Esophagus (tissue), 2 donors: ENCODE results near the gene NARF. TPM values are rescaled to one million over a fixed set of nuclear protein-coding genes. Genes with fewer than 3 reads are reported as not detected.

ENCODE experiments used
- H3K27ac ChIP-seq, 2 donors: one replicate each; pipeline ENCODE4 v1.5.1; 2013; ENCODE audit warnings: low read depth in 2 of 2, mild to moderate bottlenecking in 2 of 2, inconsistent platforms in 1 of 2, low read length in 1 of 2, moderate library complexity in 1 of 2
- H3K27me3 ChIP-seq, 2 donors: one replicate each; pipeline ENCODE4 v1.6.1; 2013; ENCODE audit warnings: low read length in 2 of 2, control low read depth in 1 of 2, mild to moderate bottlenecking in 1 of 2; ENCODE audit not compliant: insufficient read depth in 2 of 2, control insufficient read depth in 1 of 2
- H3K36me3 ChIP-seq, 2 donors: one replicate each; pipeline ENCODE4 v1.6.1; 2013; ENCODE audit warnings: low read length in 1 of 2; ENCODE audit not compliant: control insufficient read depth in 2 of 2, insufficient read depth in 2 of 2
- H3K4me1 ChIP-seq, 2 donors: one replicate each; pipeline ENCODE4 v1.6.1; 2013; ENCODE audit warnings: low read length in 1 of 2; ENCODE audit not compliant: control insufficient read depth in 2 of 2, insufficient read depth in 2 of 2
- H3K4me3 ChIP-seq, 2 donors: one replicate each; pipeline ENCODE4 v1.5.1; 2013; ENCODE audit warnings: low read length in 2 of 2, mild to moderate bottlenecking in 2 of 2, low read depth in 1 of 2, moderate library complexity in 1 of 2
- H3K9me3 ChIP-seq, 2 donors: one replicate each; pipeline ENCODE4 v1.6.1; 2013; ENCODE audit warnings: mild to moderate bottlenecking in 2 of 2, low read depth in 1 of 2, low read length in 1 of 2, moderate library complexity in 1 of 2; ENCODE audit not compliant: control insufficient read depth in 2 of 2, insufficient read depth in 1 of 2
- WGBS, 2 donors: extraction: QIAGEN DNeasy Blood & Tissue Kit; methylation state at CpG; one replicate each; pipeline ENCODE4 v1.1.7; 2013; 5-methylcytosine and 5-hydroxymethylcytosine counted together
- polyA plus RNA-seq, 2 donors: library from polyadenylated mRNA; stranded (reverse); fragments of 200-250 nt; gene quantifications; one replicate each; pipeline ENCODE4 v1.2.3, GENCODE V29; 2013
- donor health status: healthy with polysubstance abuse.
- donor health status: Bipolar disorder and iron deficiency.

The NARF gene
- polyA plus RNA-seq, 2 donors, result 31.1 to 53.3 TPM

GRCh38 chr17:82439194-82439828 lies 19.2 kb upstream of the NARF start:
- Histone ChIP-seq H3K4me1 (peaks cover 5 to 13% of the 10 kb centered on the region in 2 donors), H3K4me3 (no peak overlapping the region), H3K9me3 (no peaks in the 10 kb centered on the region), H3K27ac (no peak overlapping the region), H3K27me3 (no peaks in the 10 kb centered on the region), H3K36me3 (peaks cover 0 to 30% of the 10 kb centered on the region in 2 donors)
- 85 to 88% methylated on average over 29 of the region's 29 CpGs for WGBS, 2 donors

- peaks cover 0 to 36% of the 10 kb centered on the region in 2 donors for H3K36me3 ChIP-seq
- no peaks in the 10 kb centered on the region for H3K9me3 ChIP-seq
- H3K27ac ChIP-seq, result no peak overlapping the region
- no peaks in the 10 kb centered on the region for H3K27me3 ChIP-seq
- no peak overlapping the region for H3K4me3 ChIP-seq
- peaks cover 6 to 15% of the 10 kb centered on the region in 2 donors for H3K4me1 ChIP-seq
- 94 to 95% methylated on average over 34 of the region's 34 CpGs for WGBS, 2 donors
These were observed 18.6 kb upstream of the NARF start for GRCh38 chr17:82439829-82440365.

GRCh38 chr17:82440469-82440981 lies 18.0 kb upstream of the NARF start:
- H3K27ac ChIP-seq, result no peak overlapping the region

GRCh38 chr17:82440991-82441627 lies 17.4 kb upstream of the NARF start:
- H3K4me3 ChIP-seq, result no peak overlapping the region
- no peaks in the 10 kb centered on the region for H3K9me3 ChIP-seq
- H3K36me3 ChIP-seq, result peaks cover 0 to 36% of the 10 kb centered on the region in 2 donors
- 71 to 75% methylated on average over 15 to 17 of the region's 17 CpGs for WGBS, 2 donors
- H3K4me1 ChIP-seq, result peaks cover 6 to 25% of the 10 kb centered on the region in 2 donors
- no peaks in the 10 kb centered on the region for H3K27me3 ChIP-seq
- no peak overlapping the region for H3K27ac ChIP-seq

More at GRCh38 chr17:82440469-82440981, 18.0 kb upstream of the NARF start:
- peaks cover 6 to 19% of the 10 kb centered on the region in 2 donors for H3K4me1 ChIP-seq
- no peaks in the 10 kb centered on the region for H3K27me3 ChIP-seq
- 74 to 78% methylated on average over 22 of the region's 22 CpGs for WGBS, 2 donors
- no peaks in the 10 kb centered on the region for H3K9me3 ChIP-seq
- H3K36me3 ChIP-seq, result peaks cover 0 to 33% of the 10 kb centered on the region in 2 donors
- no peak overlapping the region for H3K4me3 ChIP-seq

- no peaks in the 10 kb centered on the region for H3K27me3 ChIP-seq
- WGBS, 2 donors, result 79 to 84% methylated on average over 27 of the region's 27 CpGs
- H3K36me3 ChIP-seq, result peaks cover 0 to 36% of the 10 kb centered on the region in 2 donors
- no peak overlapping the region for H3K4me3 ChIP-seq
- no peak overlapping the region for H3K27ac ChIP-seq
- H3K4me1 ChIP-seq, result peaks cover 8 to 25% of the 10 kb centered on the region in 2 donors
- no peaks in the 10 kb centered on the region for H3K9me3 ChIP-seq
These were observed 16.7 kb upstream of the NARF start for GRCh38 chr17:82441691-82442487.

GRCh38 chr17:82442643-82443464 lies 15.7 kb upstream of the NARF start:
- WGBS, 2 donors, result 77 to 80% methylated on average over 28 of the region's 28 CpGs
- Histone ChIP-seq H3K27me3 (no peaks in the 10 kb centered on the region), H3K4me3 (no peak overlapping the region), H3K4me1 (peaks cover 8 to 25% of the 10 kb centered on the region in 2 donors), H3K36me3 (peaks cover 0 to 36% of the 10 kb centered on the region in 2 donors), H3K27ac (no peak overlapping the region), H3K9me3 (no peaks in the 10 kb centered on the region)

GRCh38 chr17:82443465-82444283 lies 14.9 kb upstream of the NARF start:
- peaks cover 0 to 36% of the 10 kb centered on the region in 2 donors for H3K36me3 ChIP-seq
- H3K27ac ChIP-seq, result no peak overlapping the region
- peaks cover 8 to 25% of the 10 kb centered on the region in 2 donors for H3K4me1 ChIP-seq
- WGBS, 2 donors, result 62 to 68% methylated on average over 30 to 37 of the region's 40 CpGs
- H3K4me3 ChIP-seq, result no peak overlapping the region
- H3K9me3 ChIP-seq, result no peaks in the 10 kb centered on the region
- no peaks in the 10 kb centered on the region for H3K27me3 ChIP-seq

- Histone ChIP-seq H3K27ac (no peak overlapping the region), H3K4me1 (peaks cover 8 to 30% of the 10 kb centered on the region in 2 donors), H3K36me3 (peaks cover 0 to 36% of the 10 kb centered on the region in 2 donors), H3K4me3 (no peak overlapping the region), H3K9me3 (no peaks in the 10 kb centered on the region), H3K27me3 (no peaks in the 10 kb centered on the region)
- whole genome bisulfite sequencing, 2 donors, result 91% methylated on average over 35 of the region's 35 CpGs
These were observed 14.2 kb upstream of the NARF start for GRCh38 chr17:82444284-82444893.
